SK-N-SH treated with all-trans-retinoic acid at 6 μM for 48 hours (cell line): ENCODE data around the gene ATP8B2.
A peak's percentile ranks its signal among the peaks of the same experiment; 100 is the strongest.

Experiments used
- ATAC-seq: fragments of 200-7000 bp; cut with Tn5 transposase; 3 replicates; pipeline ENCODE4 v1.9.1; 2020; ENCODE audit warnings: mild to moderate bottlenecking, moderate library complexity
- ARNTL ChIP-seq: fragments of 450-650 bp; formaldehyde crosslinking; IDR thresholded peaks from 2 replicates; pipeline ENCODE4 v1.5.0; 2020; ENCODE audit warnings: low read depth, mild to moderate bottlenecking, moderate library complexity, borderline replicate concordance
- BACH2 ChIP-seq: fragments of 250-450 bp; sonication (Bioruptor Pico); IDR thresholded peaks from 2 replicates; pipeline ENCODE4 v1.9.0; 2021; ENCODE audit warnings: mild to moderate bottlenecking, borderline replicate concordance
- CSDC2 ChIP-seq: fragments of 250-450 bp; sonication (Bioruptor Pico); IDR thresholded peaks from 2 replicates; pipeline ENCODE4 v1.5.0; 2020; ENCODE audit warnings: mild to moderate bottlenecking, moderate library complexity
- ESRRG ChIP-seq: fragments of 250-450 bp; sonication (Bioruptor Pico); IDR thresholded peaks from 2 replicates; pipeline ENCODE4 v1.6.1; 2021; ENCODE audit warnings: mild to moderate bottlenecking
- GLIS3 ChIP-seq: fragments of 250-450 bp; sonication (Bioruptor Pico); IDR thresholded peaks from 2 replicates; pipeline ENCODE4 v1.5.0; 2020; ENCODE audit warnings: mild to moderate bottlenecking, moderate library complexity
- ISL1 ChIP-seq: fragments of 250-450 bp; sonication (Bioruptor Pico); IDR thresholded peaks from 2 replicates; pipeline ENCODE4 v2.1.2; 2022; ENCODE audit warnings: mild to moderate bottlenecking, moderate library complexity
- OSR1 ChIP-seq: fragments of 250-450 bp; sonication (Bioruptor Pico); IDR thresholded peaks from 2 replicates; pipeline ENCODE4 v1.8.0; 2022; ENCODE audit warnings: moderate library complexity, mild to moderate bottlenecking, inconsistent platforms
- PATZ1 ChIP-seq: fragments of 250-450 bp; sonication (Bioruptor Pico); IDR thresholded peaks from 2 replicates; pipeline ENCODE4 v1.8.0; 2020; ENCODE audit warnings: mild to moderate bottlenecking, moderate library complexity, borderline replicate concordance
- POU6F1 ChIP-seq: fragments of 250-450 bp; sonication (Bioruptor Pico); IDR thresholded peaks from 2 replicates; pipeline ENCODE4 v1.8.0; 2021; ENCODE audit warnings: low read depth, mild to moderate bottlenecking, moderate library complexity, borderline replicate concordance
- PPARA ChIP-seq: fragments of 250-450 bp; sonication (Bioruptor Pico); IDR thresholded peaks from 2 replicates; pipeline ENCODE4 v1.5.0; 2020; ENCODE audit warnings: mild to moderate bottlenecking, borderline replicate concordance
- RARB ChIP-seq: fragments of 250-450 bp; sonication (Bioruptor Pico); IDR thresholded peaks from 2 replicates; pipeline ENCODE4 v1.8.0; 2021; ENCODE audit warnings: mild to moderate bottlenecking, moderate library complexity
- SNAI2 ChIP-seq: fragments of 250-450 bp; sonication (Bioruptor Pico); IDR thresholded peaks from 2 replicates; pipeline ENCODE4 v1.5.0; 2020; ENCODE audit warnings: mild to moderate bottlenecking, moderate library complexity
- TOX ChIP-seq: fragments of 250-450 bp; sonication (Bioruptor Pico); IDR thresholded peaks from 2 replicates; pipeline ENCODE4 v1.8.0; 2021; ENCODE audit warnings: mild to moderate bottlenecking, moderate library complexity, borderline replicate concordance
- ZC3H10 ChIP-seq: fragments of 250-450 bp; sonication (Bioruptor Pico); IDR thresholded peaks from 2 replicates; pipeline ENCODE4 v1.5.1; 2021; ENCODE audit warnings: mild to moderate bottlenecking, moderate library complexity
- ZFP3 ChIP-seq: fragments of 250-450 bp; sonication (Bioruptor Pico); IDR thresholded peaks from 2 replicates; pipeline ENCODE4 v1.5.0; 2020; ENCODE audit warnings: mild to moderate bottlenecking, moderate library complexity
- ZNF565 ChIP-seq: fragments of 450-650 bp; formaldehyde crosslinking; conservative IDR thresholded peaks from 2 replicates; pipeline ENCODE4 v1.5.0; 2020; ENCODE audit warnings: low read depth, mild to moderate bottlenecking, moderate library complexity
- ZNF70 ChIP-seq: fragments of 450-650 bp; formaldehyde crosslinking; IDR thresholded peaks from 2 replicates; pipeline ENCODE4 v1.5.0; 2020; ENCODE audit warnings: mild to moderate bottlenecking, moderate library complexity
- ZNF8 ChIP-seq: fragments of 450-650 bp; formaldehyde crosslinking; IDR thresholded peaks from 2 replicates; pipeline ENCODE4 v1.5.0; 2020; ENCODE audit warnings: mild to moderate bottlenecking, moderate library complexity
- TF ChIP-seq, protein P1 (sequence below): fragments of 250-450 bp; sonication (Bioruptor Pico); IDR thresholded peaks from 2 replicates; pipeline ENCODE4 v1.5.1; 2021; ENCODE audit warnings: mild to moderate bottlenecking, moderate library complexity
- TF ChIP-seq, protein P2 (sequence below): fragments of 250-450 bp; sonication (Bioruptor Pico); IDR thresholded peaks from 2 replicates; pipeline ENCODE4 v1.5.1; 2020; ENCODE audit warnings: low read depth, mild to moderate bottlenecking, moderate library complexity
- TF ChIP-seq, protein P3 (sequence below): fragments of 250-450 bp; sonication (Bioruptor Pico); IDR thresholded peaks from 2 replicates; pipeline ENCODE4 v1.5.0; 2020; ENCODE audit warnings: mild to moderate bottlenecking, moderate library complexity

The ATP8B2 gene

DNA sequence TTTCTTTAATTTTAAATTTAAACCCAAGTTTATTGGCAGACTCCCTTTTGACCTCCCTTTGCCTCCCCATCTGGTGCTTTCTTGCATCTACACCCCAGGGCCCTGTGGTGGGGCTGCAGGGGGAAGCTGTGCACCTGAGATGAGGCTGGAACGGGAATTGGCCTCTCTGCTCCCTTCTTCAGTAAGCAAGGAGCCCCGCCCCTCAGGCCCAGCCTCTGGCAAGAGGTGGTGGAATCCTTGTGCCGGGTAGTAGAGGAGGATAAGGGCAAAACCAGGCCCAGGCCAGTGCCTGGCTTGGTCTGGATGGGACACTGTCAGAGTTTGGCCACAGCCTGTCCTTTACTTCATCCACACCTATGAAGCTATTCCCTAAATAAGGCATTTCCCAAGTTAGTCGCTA is 25.1 kb downstream of the ATP8B2 start:
- ATAC-seq: no peak
- TF ChIP-seq, protein P1, sequence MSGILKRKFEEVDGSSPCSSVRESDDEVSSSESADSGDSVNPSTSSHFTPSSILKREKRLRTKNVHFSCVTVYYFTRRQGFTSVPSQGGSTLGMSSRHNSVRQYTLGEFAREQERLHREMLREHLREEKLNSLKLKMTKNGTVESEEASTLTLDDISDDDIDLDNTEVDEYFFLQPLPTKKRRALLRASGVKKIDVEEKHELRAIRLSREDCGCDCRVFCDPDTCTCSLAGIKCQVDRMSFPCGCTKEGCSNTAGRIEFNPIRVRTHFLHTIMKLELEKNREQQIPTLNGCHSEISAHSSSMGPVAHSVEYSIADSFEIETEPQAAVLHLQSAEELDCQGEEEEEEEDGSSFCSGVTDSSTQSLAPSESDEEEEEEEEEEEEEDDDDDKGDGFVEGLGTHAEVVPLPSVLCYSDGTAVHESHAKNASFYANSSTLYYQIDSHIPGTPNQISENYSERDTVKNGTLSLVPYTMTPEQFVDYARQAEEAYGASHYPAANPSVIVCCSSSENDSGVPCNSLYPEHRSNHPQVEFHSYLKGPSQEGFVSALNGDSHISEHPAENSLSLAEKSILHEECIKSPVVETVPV (CRISPR knock-in tag): no peak
- TF ChIP-seq, protein P2, sequence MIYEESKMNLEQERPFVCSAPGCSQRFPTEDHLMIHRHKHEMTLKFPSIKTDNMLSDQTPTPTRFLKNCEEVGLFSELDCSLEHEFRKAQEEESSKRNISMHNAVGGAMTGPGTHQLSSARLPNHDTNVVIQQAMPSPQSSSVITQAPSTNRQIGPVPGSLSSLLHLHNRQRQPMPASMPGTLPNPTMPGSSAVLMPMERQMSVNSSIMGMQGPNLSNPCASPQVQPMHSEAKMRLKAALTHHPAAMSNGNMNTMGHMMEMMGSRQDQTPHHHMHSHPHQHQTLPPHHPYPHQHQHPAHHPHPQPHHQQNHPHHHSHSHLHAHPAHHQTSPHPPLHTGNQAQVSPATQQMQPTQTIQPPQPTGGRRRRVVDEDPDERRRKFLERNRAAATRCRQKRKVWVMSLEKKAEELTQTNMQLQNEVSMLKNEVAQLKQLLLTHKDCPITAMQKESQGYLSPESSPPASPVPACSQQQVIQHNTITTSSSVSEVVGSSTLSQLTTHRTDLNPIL: no peak
- TF ChIP-seq, protein P3, sequence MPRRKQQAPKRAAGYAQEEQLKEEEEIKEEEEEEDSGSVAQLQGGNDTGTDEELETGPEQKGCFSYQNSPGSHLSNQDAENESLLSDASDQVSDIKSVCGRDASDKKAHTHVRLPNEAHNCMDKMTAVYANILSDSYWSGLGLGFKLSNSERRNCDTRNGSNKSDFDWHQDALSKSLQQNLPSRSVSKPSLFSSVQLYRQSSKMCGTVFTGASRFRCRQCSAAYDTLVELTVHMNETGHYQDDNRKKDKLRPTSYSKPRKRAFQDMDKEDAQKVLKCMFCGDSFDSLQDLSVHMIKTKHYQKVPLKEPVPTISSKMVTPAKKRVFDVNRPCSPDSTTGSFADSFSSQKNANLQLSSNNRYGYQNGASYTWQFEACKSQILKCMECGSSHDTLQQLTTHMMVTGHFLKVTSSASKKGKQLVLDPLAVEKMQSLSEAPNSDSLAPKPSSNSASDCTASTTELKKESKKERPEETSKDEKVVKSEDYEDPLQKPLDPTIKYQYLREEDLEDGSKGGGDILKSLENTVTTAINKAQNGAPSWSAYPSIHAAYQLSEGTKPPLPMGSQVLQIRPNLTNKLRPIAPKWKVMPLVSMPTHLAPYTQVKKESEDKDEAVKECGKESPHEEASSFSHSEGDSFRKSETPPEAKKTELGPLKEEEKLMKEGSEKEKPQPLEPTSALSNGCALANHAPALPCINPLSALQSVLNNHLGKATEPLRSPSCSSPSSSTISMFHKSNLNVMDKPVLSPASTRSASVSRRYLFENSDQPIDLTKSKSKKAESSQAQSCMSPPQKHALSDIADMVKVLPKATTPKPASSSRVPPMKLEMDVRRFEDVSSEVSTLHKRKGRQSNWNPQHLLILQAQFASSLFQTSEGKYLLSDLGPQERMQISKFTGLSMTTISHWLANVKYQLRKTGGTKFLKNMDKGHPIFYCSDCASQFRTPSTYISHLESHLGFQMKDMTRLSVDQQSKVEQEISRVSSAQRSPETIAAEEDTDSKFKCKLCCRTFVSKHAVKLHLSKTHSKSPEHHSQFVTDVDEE (CRISPR knock-in tag): no peak
- no peak for TF ChIP-seq TOX (CRISPR knock-in tag)
- TF ChIP-seq GLIS3 (CRISPR knock-in tag): no peak
- no peak for TF ChIP-seq OSR1 (CRISPR knock-in tag)
- TF ChIP-seq POU6F1 (CRISPR knock-in tag): no peak
- TF ChIP-seq SNAI2: no peak
- no peak for TF ChIP-seq RARB (CRISPR knock-in tag)
- TF ChIP-seq ZNF8 (CRISPR knock-in tag): no peak
- TF ChIP-seq CSDC2 (CRISPR knock-in tag): no peak
- TF ChIP-seq ZNF70 (CRISPR knock-in tag): no peak
- TF ChIP-seq PPARA: no peak
- no peak for TF ChIP-seq ZNF565 (CRISPR knock-in tag)
- no peak for TF ChIP-seq ZC3H10
- TF ChIP-seq ZFP3: no peak
- no peak for TF ChIP-seq PATZ1 (CRISPR knock-in tag)
- no peak for TF ChIP-seq ESRRG (CRISPR knock-in tag)
- no peak for TF ChIP-seq ARNTL (CRISPR knock-in tag)

- ATAC-seq: no peak
- TF ChIP-seq, protein P2: no peak
- no peak for TF ChIP-seq ISL1
Measured at GRCh38 chr1:154351363-154352068, 26.2 kb downstream of the ATP8B2 start.

DNA sequence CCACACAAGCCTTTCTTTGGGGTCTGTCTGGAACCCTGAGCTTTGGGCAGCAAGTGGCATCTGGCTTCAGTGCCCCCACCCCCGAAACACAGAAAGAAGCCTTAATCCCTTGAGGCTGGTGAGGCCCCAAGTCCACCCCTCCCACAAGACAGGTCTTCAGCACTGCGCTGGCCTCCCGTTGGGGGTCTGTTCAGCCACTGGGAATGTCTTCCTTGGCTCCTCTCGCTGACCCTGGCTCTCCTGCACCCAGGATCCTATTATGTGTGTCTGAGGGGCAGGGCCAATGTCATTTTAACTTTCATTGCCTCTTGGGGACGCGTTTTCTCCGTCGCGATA is 26.9 kb downstream of the ATP8B2 start:
- no peak for TF ChIP-seq SNAI2
- no peak for TF ChIP-seq BACH2 (CRISPR knock-in tag)
- TF ChIP-seq CSDC2 (CRISPR knock-in tag): no peak
- TF ChIP-seq ESRRG (CRISPR knock-in tag): no peak
- TF ChIP-seq ISL1: no peak

More for the DNA sequence above, 26.9 kb downstream of the ATP8B2 start:
- ATAC-seq: peak; percentile 7; the same call in 2 of the 3 replicates
